ENCODE data around the gene FERMT2.

DNA sequence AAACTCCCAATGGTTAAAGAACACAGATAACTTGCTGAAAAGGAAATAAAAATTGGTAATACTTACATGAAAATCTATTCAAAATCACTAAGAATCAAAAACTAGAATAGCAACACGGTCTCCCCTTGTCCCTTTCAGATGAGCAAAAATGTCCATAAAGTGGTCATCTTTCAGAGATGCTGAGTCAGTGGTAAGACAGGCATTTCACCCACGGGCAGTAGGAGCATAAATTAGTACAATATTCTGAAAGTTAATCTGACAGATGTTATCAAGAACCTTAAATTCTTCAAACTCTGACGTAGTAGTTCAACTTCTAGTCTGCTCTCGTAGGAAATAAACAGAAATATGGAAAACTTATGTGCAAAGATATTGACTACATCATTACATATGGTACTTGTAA, 126.4 kb downstream of the FERMT2 start:
- no peak for TF ChIP-seq POLR2A (IDR thresholded peaks at IDR 0.05)
- TF ChIP-seq, protein P1, sequence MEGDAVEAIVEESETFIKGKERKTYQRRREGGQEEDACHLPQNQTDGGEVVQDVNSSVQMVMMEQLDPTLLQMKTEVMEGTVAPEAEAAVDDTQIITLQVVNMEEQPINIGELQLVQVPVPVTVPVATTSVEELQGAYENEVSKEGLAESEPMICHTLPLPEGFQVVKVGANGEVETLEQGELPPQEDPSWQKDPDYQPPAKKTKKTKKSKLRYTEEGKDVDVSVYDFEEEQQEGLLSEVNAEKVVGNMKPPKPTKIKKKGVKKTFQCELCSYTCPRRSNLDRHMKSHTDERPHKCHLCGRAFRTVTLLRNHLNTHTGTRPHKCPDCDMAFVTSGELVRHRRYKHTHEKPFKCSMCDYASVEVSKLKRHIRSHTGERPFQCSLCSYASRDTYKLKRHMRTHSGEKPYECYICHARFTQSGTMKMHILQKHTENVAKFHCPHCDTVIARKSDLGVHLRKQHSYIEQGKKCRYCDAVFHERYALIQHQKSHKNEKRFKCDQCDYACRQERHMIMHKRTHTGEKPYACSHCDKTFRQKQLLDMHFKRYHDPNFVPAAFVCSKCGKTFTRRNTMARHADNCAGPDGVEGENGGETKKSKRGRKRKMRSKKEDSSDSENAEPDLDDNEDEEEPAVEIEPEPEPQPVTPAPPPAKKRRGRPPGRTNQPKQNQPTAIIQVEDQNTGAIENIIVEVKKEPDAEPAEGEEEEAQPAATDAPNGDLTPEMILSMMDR (IDR thresholded peaks at IDR 0.05) = no peak
